Progenitor cell of endocrine pancreas (in vitro differentiated cells): ENCODE results near the gene ABCG2. TPM values are rescaled to one million over a fixed set of nuclear protein-coding genes. Genes with fewer than 3 reads are reported as not detected.

Experiments
- DNase-seq: peaks from one replicate; pipeline ENCODE4 v3.0.0; 2021; ENCODE audit warnings: low spot score; ENCODE audit not compliant: unreplicated experiment
- H3K27ac Mint-ChIP-seq: 2 replicates; pipeline ENCODE4 v1.8.0; 2021; ENCODE audit warnings: mild to moderate bottlenecking, moderate library complexity, mixed read lengths
- H3K27me3 Mint-ChIP-seq: 2 replicates; pipeline ENCODE4 v1.8.0; 2021; ENCODE audit warnings: mixed read lengths
- H3K36me3 Mint-ChIP-seq: 2 replicates; pipeline ENCODE4 v1.8.0; 2022; ENCODE audit warnings: mixed read lengths; ENCODE audit not compliant: insufficient read depth
- H3K4me1 Mint-ChIP-seq: 2 replicates; pipeline ENCODE4 v1.8.0; 2021; ENCODE audit warnings: low read depth, mixed read lengths
- H3K4me3 Mint-ChIP-seq: 2 replicates; pipeline ENCODE4 v1.8.0; 2021; ENCODE audit warnings: low read depth, mild to moderate bottlenecking, moderate library complexity, mixed read lengths
- H3K9me3 Mint-ChIP-seq: 2 replicates; pipeline ENCODE4 v1.8.0; 2021; ENCODE audit warnings: low read depth, mixed read lengths
- total RNA-seq: library from RNA; stranded (reverse); gene quantifications from 2 replicates; pipeline ENCODE4 v1.2.1, GENCODE V29; 2021
- TF ChIP-seq, protein P1 (sequence below): fragments of 200-600 bp; sonication (generic); IDR thresholded peaks from one replicate; pipeline ENCODE4 v1.5.0; 2021; ENCODE audit warnings: antibody characterized with exemption, mild to moderate bottlenecking; ENCODE audit not compliant: unreplicated experiment

ABCG2 gene
- total RNA-seq, 1 donor from 2014 or later: 2.3 TPM

DNA sequence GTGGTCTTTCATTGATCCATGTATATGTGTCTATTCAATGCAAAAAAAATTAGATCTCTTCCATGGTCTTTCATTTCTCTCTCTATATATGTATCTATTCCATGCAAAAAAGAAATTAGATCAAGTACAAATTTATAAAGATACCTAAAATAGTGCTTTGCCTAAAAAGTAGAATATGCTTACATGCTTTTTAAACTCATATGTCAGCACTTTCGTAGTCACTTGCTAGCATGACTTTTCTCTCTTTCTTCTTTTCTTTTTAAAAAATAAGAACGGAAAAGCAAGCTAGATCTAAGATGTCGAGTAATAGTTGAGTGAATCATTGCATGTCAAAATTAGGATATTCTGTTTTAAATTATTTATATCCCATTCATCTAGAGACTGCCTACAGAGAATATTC lies 100.1 kb downstream of the ABCG2 start:
- Mint-ChIP-seq H3K4me1 (no peaks in the 10 kb centered on the region), H3K27me3 (no peaks in the 10 kb centered on the region), H3K36me3 (peaks cover 15% of the 10 kb centered on the region), H3K9me3 (no peaks in the 10 kb centered on the region), H3K27ac (no peak overlapping the region), H3K4me3 (no peak overlapping the region)
- TF ChIP-seq, protein P1, sequence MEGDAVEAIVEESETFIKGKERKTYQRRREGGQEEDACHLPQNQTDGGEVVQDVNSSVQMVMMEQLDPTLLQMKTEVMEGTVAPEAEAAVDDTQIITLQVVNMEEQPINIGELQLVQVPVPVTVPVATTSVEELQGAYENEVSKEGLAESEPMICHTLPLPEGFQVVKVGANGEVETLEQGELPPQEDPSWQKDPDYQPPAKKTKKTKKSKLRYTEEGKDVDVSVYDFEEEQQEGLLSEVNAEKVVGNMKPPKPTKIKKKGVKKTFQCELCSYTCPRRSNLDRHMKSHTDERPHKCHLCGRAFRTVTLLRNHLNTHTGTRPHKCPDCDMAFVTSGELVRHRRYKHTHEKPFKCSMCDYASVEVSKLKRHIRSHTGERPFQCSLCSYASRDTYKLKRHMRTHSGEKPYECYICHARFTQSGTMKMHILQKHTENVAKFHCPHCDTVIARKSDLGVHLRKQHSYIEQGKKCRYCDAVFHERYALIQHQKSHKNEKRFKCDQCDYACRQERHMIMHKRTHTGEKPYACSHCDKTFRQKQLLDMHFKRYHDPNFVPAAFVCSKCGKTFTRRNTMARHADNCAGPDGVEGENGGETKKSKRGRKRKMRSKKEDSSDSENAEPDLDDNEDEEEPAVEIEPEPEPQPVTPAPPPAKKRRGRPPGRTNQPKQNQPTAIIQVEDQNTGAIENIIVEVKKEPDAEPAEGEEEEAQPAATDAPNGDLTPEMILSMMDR: no peak
- no peak for DNase-seq

DNA sequence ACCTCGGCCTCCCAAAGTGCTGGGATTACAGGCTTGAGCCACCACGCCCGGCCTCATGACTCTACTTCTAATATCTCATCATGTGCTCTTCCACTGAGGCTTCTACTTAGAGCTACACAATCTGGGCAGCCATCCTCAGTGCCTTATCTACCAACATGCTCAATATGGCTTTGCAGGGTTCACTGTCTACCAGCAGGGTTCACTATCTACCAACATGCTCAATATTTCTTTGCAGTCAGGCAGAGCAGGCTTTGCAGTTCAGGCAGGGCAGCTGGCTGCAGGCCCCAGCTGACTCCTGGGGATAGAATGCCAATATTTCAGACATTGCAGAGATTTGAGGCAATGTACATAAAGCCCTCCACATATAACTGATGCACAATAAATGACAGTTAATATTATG lies 103.5 kb downstream of the ABCG2 start:
- H3K4me3 Mint-ChIP-seq: no peak overlapping the region
- no peak overlapping the region for H3K27ac Mint-ChIP-seq
- H3K9me3 Mint-ChIP-seq: no peaks in the 10 kb centered on the region
- no peaks in the 10 kb centered on the region for H3K4me1 Mint-ChIP-seq
- no peak for DNase-seq
- TF ChIP-seq, protein P1: peak; percentile 61
- peaks cover 18% of the 10 kb centered on the region for H3K36me3 Mint-ChIP-seq
- H3K27me3 Mint-ChIP-seq: no peaks in the 10 kb centered on the region

DNA sequence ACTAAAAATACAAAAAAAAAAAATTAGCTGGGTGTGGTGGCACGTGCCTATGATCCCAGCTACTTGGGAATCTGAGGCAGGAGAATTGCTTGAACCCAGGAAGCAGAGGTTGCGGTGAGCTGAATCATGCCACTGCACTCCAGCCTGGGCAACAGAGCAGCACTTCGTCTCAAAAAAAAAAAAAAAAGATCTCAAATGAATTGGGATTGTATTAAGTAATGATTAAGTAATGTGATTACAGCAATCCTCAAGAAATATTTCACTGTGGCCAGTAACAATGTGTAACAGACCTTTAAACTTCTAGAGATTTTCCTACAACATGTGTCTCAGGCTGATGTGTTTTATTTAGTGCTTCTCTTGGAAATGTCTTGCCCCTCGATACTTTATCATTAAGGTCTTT lies 104.2 kb downstream of the ABCG2 start:
- peaks cover 18% of the 10 kb centered on the region for H3K36me3 Mint-ChIP-seq
- H3K4me1 Mint-ChIP-seq: no peaks in the 10 kb centered on the region
- no peaks in the 10 kb centered on the region for H3K9me3 Mint-ChIP-seq
- H3K27ac Mint-ChIP-seq: no peak overlapping the region
- H3K4me3 Mint-ChIP-seq: no peak overlapping the region
- no peaks in the 10 kb centered on the region for H3K27me3 Mint-ChIP-seq
- TF ChIP-seq, protein P1: no peak
- no peak for DNase-seq

DNA sequence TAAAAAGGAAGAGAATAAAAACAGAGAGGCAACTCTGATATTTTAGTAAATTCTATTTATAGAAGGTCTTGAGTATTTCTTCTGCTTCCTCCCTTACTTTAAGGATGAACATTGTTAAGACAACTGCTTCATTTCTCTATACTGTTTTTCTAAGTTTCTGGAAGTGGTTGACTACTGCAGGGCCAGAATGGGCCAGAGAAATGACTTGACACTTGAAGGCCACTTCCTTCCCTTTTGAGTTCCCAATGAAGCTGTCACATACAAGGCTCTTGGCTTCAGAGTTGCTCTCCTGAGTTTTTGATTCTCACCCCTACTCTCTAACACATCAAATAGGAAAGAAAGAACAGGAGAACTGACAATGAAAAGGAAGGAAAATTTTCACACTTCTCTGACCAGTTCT lies 113.4 kb downstream of the ABCG2 start:
- H3K36me3 Mint-ChIP-seq: peaks cover 27% of the 10 kb centered on the region
- no peak overlapping the region for H3K4me3 Mint-ChIP-seq
- no peak overlapping the region for H3K27ac Mint-ChIP-seq
- no peaks in the 10 kb centered on the region for H3K9me3 Mint-ChIP-seq
- DNase-seq: no peak
- no peaks in the 10 kb centered on the region for H3K27me3 Mint-ChIP-seq
- TF ChIP-seq, protein P1: no peak
- H3K4me1 Mint-ChIP-seq: no peaks in the 10 kb centered on the region

GRCh38 chr4:88043586-88044340 lies 114.7 kb downstream of the ABCG2 start:
- Mint-ChIP-seq H3K36me3 (peaks cover 30% of the 10 kb centered on the region), H3K4me1 (no peaks in the 10 kb centered on the region)

More at GRCh38 chr4:88043586-88044340, 114.7 kb downstream of the ABCG2 start:
- TF ChIP-seq, protein P1: no peak
- Mint-ChIP-seq H3K27me3 (no peaks in the 10 kb centered on the region), H3K27ac (no peak overlapping the region), H3K9me3 (no peaks in the 10 kb centered on the region), H3K4me3 (no peak overlapping the region)
- no peak for DNase-seq
